Ishikawa (cell line): ENCODE results near the gene TSPAN13.

ENCODE experiments used
- CEBPB ChIP-seq: IDR thresholded peaks from 2 replicates; pipeline ENCODE4 v1.6.1; 2012
- CREB1 ChIP-seq: IDR thresholded peaks from 2 replicates; pipeline ENCODE4 v1.6.1; 2012; ENCODE audit warnings: low read depth
- EGR1 ChIP-seq: IDR thresholded peaks from 2 replicates; pipeline ENCODE4 v1.6.1; 2012
- EP300 ChIP-seq: IDR thresholded peaks from 2 replicates; pipeline ENCODE4 v1.6.1; 2012; ENCODE audit warnings: borderline replicate concordance
- FOXM1 ChIP-seq: IDR thresholded peaks from 2 replicates; pipeline ENCODE4 v1.6.1; 2012; ENCODE audit warnings: low read depth, borderline replicate concordance
- NFIC ChIP-seq: IDR thresholded peaks from 2 replicates; pipeline ENCODE4 v1.6.1; 2012
- RAD21 ChIP-seq: IDR thresholded peaks from 2 replicates; pipeline ENCODE4 v1.6.1; 2012; ENCODE audit warnings: low read depth
- TAF1 ChIP-seq: IDR thresholded peaks from 2 replicates; pipeline ENCODE4 v1.6.1; 2012; ENCODE audit warnings: low read depth, mild to moderate bottlenecking
- TCF12 ChIP-seq: IDR thresholded peaks from 2 replicates; pipeline ENCODE4 v1.6.1; 2012; ENCODE audit warnings: low read depth
- TEAD4 ChIP-seq: IDR thresholded peaks from 2 replicates; pipeline ENCODE4 v1.6.1; 2012
- YY1 ChIP-seq: IDR thresholded peaks from 2 replicates; pipeline ENCODE4 v1.6.1; 2012; ENCODE audit warnings: low read depth
- ZBTB7A ChIP-seq: IDR thresholded peaks from 2 replicates; pipeline ENCODE4 v1.6.1; 2012; ENCODE audit warnings: low read depth
- TF ChIP-seq, protein P1 (sequence below): IDR thresholded peaks from 2 replicates; pipeline ENCODE4 v1.6.1; 2012
- TF ChIP-seq, protein P2 (sequence below): IDR thresholded peaks from 2 replicates; pipeline ENCODE4 v1.6.1; 2012
- TF ChIP-seq, protein P3 (sequence below): IDR thresholded peaks from 2 replicates; pipeline ENCODE4 v1.6.1; 2012; ENCODE audit warnings: low read depth, mild to moderate bottlenecking

TSPAN13 gene

DNA sequence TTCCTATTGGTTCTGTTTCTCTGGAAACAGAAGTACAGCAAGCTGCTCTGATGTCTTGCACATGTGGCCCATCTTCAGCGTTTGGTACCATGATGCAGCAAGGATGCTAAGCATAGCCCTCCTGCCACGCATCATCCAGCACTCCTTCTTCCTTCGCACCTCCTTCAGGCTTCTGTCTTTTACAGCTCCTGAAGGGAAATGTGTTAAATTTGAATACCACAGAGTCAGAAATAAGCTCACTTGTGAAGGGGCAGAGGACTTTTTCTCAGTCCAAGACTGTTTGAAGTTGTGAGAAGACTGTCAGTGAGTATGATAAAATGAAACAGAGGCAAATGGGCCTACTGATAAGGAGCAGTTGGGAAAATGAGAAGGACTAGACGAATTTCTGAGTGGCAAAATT lies 20.7 kb downstream of the TSPAN13 start:
- no peak for TF ChIP-seq NFIC
- TF ChIP-seq RAD21, result no peak
- no peak for TF ChIP-seq CEBPB
- no peak for TF ChIP-seq CREB1
- TF ChIP-seq ZBTB7A, result no peak

DNA sequence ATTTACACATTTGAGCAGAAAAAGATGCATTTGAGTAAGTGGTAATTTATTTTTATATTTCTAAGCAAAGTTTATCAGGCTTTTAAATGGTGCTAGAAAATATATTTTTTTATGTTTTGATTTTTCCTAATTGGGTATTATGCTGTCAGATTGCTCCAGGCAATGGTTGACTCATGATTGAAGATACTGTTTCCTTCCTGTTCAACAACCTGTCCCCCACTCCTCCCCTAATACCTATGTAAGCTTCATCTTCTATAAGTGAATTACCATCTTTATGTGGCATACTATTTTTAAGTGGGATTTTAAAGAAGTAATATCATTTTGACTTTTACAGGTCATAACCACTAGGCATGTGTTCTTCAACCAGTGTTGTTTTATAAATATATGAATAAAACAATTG lies 21.4 kb downstream of the TSPAN13 start:
- TF ChIP-seq EP300 (no peak), TCF12 (no peak), ZBTB7A (no peak), FOXM1 (no peak), EGR1 (no peak), RAD21 (no peak)
- TF ChIP-seq, protein P1, sequence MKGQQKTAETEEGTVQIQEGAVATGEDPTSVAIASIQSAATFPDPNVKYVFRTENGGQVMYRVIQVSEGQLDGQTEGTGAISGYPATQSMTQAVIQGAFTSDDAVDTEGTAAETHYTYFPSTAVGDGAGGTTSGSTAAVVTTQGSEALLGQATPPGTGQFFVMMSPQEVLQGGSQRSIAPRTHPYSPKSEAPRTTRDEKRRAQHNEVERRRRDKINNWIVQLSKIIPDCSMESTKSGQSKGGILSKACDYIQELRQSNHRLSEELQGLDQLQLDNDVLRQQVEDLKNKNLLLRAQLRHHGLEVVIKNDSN, result no peak

DNA sequence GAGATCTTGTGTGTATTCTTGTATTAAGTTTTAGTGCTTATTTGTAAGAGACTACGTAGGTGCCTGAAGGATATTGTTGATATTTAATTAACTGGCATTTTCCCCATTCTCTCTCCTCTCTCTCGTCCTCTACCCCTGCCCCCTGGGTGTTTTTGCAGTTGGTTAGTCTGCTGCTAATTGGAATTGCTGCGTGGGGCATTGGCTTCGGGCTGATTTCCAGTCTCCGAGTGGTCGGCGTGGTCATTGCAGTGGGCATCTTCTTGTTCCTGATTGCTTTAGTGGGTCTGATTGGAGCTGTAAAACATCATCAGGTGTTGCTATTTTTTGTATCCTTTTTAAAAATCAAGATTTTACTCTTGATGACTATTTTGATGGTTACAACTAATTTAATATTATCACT lies 22.5 kb downstream of the TSPAN13 start:
- TF ChIP-seq TAF1 (no peak), YY1 (no peak), ZBTB7A (no peak), CEBPB (no peak), RAD21 (no peak), NFIC (no peak), EP300 (no peak), EGR1 (no peak), TCF12 (no peak), FOXM1 (no peak), CREB1 (no peak), TEAD4 (no peak)
- TF ChIP-seq, protein P2, sequence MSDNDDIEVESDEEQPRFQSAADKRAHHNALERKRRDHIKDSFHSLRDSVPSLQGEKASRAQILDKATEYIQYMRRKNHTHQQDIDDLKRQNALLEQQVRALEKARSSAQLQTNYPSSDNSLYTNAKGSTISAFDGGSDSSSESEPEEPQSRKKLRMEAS, result no peak
- TF ChIP-seq, protein P1, result no peak
- TF ChIP-seq, protein P3, sequence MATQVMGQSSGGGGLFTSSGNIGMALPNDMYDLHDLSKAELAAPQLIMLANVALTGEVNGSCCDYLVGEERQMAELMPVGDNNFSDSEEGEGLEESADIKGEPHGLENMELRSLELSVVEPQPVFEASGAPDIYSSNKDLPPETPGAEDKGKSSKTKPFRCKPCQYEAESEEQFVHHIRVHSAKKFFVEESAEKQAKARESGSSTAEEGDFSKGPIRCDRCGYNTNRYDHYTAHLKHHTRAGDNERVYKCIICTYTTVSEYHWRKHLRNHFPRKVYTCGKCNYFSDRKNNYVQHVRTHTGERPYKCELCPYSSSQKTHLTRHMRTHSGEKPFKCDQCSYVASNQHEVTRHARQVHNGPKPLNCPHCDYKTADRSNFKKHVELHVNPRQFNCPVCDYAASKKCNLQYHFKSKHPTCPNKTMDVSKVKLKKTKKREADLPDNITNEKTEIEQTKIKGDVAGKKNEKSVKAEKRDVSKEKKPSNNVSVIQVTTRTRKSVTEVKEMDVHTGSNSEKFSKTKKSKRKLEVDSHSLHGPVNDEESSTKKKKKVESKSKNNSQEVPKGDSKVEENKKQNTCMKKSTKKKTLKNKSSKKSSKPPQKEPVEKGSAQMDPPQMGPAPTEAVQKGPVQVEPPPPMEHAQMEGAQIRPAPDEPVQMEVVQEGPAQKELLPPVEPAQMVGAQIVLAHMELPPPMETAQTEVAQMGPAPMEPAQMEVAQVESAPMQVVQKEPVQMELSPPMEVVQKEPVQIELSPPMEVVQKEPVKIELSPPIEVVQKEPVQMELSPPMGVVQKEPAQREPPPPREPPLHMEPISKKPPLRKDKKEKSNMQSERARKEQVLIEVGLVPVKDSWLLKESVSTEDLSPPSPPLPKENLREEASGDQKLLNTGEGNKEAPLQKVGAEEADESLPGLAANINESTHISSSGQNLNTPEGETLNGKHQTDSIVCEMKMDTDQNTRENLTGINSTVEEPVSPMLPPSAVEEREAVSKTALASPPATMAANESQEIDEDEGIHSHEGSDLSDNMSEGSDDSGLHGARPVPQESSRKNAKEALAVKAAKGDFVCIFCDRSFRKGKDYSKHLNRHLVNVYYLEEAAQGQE, result no peak

DNA sequence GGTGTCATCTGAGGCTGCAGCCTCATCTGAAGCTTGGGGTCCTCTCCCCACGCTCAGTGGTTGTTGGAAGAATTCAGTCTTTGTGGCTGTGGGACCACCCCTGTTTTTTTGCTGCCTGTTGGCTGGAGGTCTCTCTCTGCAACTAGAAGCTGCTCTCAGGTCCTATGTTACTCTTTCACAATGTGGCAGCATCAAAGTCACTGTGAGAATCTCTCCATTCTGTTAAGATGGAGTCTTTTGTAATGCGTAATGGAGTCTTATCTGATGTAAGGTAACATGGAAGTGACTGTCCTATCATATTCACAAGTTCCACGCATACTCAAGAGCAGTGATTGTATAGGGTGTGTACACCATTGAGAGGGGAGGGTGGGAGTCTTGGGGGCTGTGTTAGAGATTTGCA lies 24.9 kb downstream of the TSPAN13 start:
- no peak for TF ChIP-seq CEBPB
- no peak for TF ChIP-seq TCF12
- no peak for TF ChIP-seq ZBTB7A
- no peak for TF ChIP-seq EGR1
- TF ChIP-seq RAD21, result no peak
- TF ChIP-seq TEAD4, result no peak
- no peak for TF ChIP-seq YY1
- TF ChIP-seq FOXM1, result no peak
- TF ChIP-seq, protein P1, result no peak
- TF ChIP-seq CREB1, result no peak
- no peak for TF ChIP-seq NFIC
- TF ChIP-seq, protein P2, result no peak
- TF ChIP-seq EP300, result no peak
- no peak for TF ChIP-seq TAF1
- TF ChIP-seq, protein P3, result no peak

DNA sequence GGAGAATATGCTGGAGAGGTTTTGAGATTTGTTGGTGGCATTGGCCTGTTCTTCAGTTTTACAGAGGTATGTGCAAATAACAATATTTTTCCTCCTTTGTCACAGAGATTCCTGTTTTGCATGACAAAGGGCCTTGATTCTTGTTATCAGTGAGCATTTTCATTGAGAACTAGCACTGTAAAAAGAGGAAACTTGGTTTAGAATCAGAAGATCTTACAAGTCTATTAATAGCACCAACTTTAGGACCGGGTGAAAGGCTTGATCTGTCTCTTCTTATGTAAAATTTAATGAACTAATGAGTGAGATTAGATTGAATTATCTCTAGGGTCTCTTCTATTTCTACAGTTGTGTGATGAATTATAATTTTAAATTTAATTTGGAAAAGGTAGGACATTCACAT lies 25.5 kb downstream of the TSPAN13 start:
- no peak for TF ChIP-seq EGR1
- no peak for TF ChIP-seq CEBPB
- no peak for TF ChIP-seq TEAD4
- TF ChIP-seq YY1, result no peak

DNA sequence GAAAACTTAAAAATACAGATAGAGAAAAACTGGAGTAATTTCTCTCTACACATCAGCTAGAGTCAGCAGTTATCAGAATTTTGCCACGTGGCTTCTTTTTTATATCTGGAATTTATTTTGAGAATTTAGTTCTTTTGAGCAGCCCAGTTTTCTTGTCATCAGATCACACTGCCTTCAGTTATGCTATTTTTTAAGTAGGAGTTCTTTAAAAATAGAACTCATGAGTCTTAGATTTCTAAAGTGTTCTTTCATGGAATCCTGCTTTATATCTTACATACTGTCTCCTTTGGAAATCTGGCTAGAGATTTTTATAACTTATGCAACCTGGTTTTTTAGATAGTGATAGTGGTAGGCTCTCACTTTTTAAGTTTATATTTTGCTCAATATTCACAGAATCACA lies 27.0 kb downstream of the TSPAN13 start:
- TF ChIP-seq, protein P2, result no peak
- TF ChIP-seq YY1 (no peak), CREB1 (no peak), TAF1 (no peak), RAD21 (no peak)
